ENCODE results near the gene C1orf116.
"Not testable (repeated sequence)": the region's sequence is repeated elsewhere in the genome, so short reads cannot be mapped to it uniquely, and the experiment has no call there.

The C1orf116 gene

GRCh38 chr1:207058878-207059867 lies 26.6 kb upstream of the C1orf116 start:
- FAIRE-seq: no peak

- FAIRE-seq: no peak
Observed at GRCh38 chr1:207058252-207058651, 25.7 kb upstream of the C1orf116 start.

GRCh38 chr1:207056673-207057072 lies 24.1 kb upstream of the C1orf116 start:
- FAIRE-seq: no peak

- no peak for FAIRE-seq
Observed at GRCh38 chr1:207055386-207056001, 22.9 kb upstream of the C1orf116 start.

- FAIRE-seq: no peak
Observed at GRCh38 chr1:207054491-207054890, 21.9 kb upstream of the C1orf116 start.

- peak; percentile 99 for FAIRE-seq
Observed at GRCh38 chr1:207052911-207053769, 20.6 kb upstream of the C1orf116 start, which contains the start of gene PFKFB2. Gene PFKFB2 (plus strand): TSS chr1:207053275. CDS start chr1:207054718, 1,443 bp downstream.

GRCh38 chr1:207051191-207051943 lies 18.8 kb upstream of the C1orf116 start, which contains the start of gene YOD1:
Gene YOD1 (minus strand): TSS chr1:207051208. CDS start chr1:207051030, 178 bp downstream.
- FAIRE-seq: no peak

- peak; percentile 48 for FAIRE-seq
Observed at GRCh38 chr1:207050480-207051190, 18.1 kb upstream of the C1orf116 start.

GRCh38 chr1:207049974-207050391 lies 17.4 kb upstream of the C1orf116 start:
- peak; percentile 73 for FAIRE-seq

- no peak for FAIRE-seq
Observed at GRCh38 chr1:207049514-207049913, 17.0 kb upstream of the C1orf116 start.

GRCh38 chr1:207049054-207049453 lies 16.5 kb upstream of the C1orf116 start:
- no peak for FAIRE-seq

GRCh38 chr1:207048041-207048440 lies 15.5 kb upstream of the C1orf116 start:
- FAIRE-seq: no peak

- FAIRE-seq: no peak
Observed at GRCh38 chr1:207047505-207047904, 14.9 kb upstream of the C1orf116 start.

GRCh38 chr1:207045453-207045852 lies 12.9 kb upstream of the C1orf116 start:
- no peak for FAIRE-seq

- FAIRE-seq: not testable (repeated sequence)
Observed at GRCh38 chr1:207041397-207041796, 8.8 kb upstream of the C1orf116 start.

GRCh38 chr1:207040181-207040533 lies 7.6 kb upstream of the C1orf116 start:
- FAIRE-seq: no peak

GRCh38 chr1:207039380-207040180 lies 7.0 kb upstream of the C1orf116 start:
- FAIRE-seq: no peak

- FAIRE-seq: no peak
Observed at GRCh38 chr1:207036865-207037264, 4.3 kb upstream of the C1orf116 start.

GRCh38 chr1:207035877-207036551 lies 3.5 kb upstream of the C1orf116 start:
- FAIRE-seq: no peak

- FAIRE-seq: no peak
Observed at GRCh38 chr1:207034998-207035397, 2.4 kb upstream of the C1orf116 start.
